Upper lobe of left lung (tissue), 4 donors: Measurements from ENCODE around the gene CTDSP1.

ENCODE experiments used
- EP300 ChIP-seq, 4 donors: sonication (generic); formaldehyde crosslinking; IDR thresholded peaks; one replicate each; pipeline ENCODE4 v1.5.1; 2017; ENCODE audit warnings: antibody characterized with exemption in 4 of 4, control low read depth in 2 of 4
- POLR2A ChIP-seq, 4 donors: fragments of 450-650 bp; IDR thresholded peaks; one replicate each; pipeline ENCODE4 v1.5.1; 2016 to 2017; ENCODE audit warnings: antibody characterized with exemption in 4 of 4, mild to moderate bottlenecking in 2 of 4
- POLR2AphosphoS5 ChIP-seq, 2 donors: sonication (generic); formaldehyde crosslinking; IDR thresholded peaks; one replicate each; pipeline ENCODE4 v1.5.1; 2017; ENCODE audit warnings: antibody characterized with exemption in 2 of 2
- TF ChIP-seq, protein P1 (sequence below), 6 experiments: fragments of 450-650 bp in 4 of 6; fragments of 200-600 bp in 2 of 6; sonication (generic) in 2 of 6; IDR thresholded peaks; one replicate each; pipeline ENCODE4 v1.5.1; 2016 to 2019; ENCODE audit warnings: antibody characterized with exemption in 6 of 6

DNA sequence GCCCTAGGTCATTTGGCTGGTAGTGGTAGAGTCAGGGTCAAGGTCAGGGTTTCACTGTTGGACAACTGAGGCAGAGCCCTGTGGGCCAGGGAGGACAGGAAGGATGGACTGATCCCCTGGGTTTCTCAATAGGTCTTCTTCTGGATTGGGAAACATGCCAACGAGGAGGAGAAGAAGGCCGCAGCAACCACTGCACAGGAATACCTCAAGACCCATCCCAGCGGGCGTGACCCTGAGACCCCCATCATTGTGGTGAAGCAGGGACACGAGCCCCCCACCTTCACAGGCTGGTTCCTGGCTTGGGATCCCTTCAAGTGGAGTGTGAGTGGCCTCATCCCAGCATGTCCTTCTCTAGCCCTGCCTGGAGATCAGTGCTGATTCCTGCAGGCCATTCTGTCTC, 37.3 kb downstream of the CTDSP1 start:
- TF ChIP-seq, protein P1, sequence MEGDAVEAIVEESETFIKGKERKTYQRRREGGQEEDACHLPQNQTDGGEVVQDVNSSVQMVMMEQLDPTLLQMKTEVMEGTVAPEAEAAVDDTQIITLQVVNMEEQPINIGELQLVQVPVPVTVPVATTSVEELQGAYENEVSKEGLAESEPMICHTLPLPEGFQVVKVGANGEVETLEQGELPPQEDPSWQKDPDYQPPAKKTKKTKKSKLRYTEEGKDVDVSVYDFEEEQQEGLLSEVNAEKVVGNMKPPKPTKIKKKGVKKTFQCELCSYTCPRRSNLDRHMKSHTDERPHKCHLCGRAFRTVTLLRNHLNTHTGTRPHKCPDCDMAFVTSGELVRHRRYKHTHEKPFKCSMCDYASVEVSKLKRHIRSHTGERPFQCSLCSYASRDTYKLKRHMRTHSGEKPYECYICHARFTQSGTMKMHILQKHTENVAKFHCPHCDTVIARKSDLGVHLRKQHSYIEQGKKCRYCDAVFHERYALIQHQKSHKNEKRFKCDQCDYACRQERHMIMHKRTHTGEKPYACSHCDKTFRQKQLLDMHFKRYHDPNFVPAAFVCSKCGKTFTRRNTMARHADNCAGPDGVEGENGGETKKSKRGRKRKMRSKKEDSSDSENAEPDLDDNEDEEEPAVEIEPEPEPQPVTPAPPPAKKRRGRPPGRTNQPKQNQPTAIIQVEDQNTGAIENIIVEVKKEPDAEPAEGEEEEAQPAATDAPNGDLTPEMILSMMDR (IDR thresholded peaks at IDR 0.05): no peak
- no peak for TF ChIP-seq POLR2A (IDR thresholded peaks at IDR 0.05)
- no peak for TF ChIP-seq EP300 (IDR thresholded peaks at IDR 0.05)
- no peak for TF ChIP-seq POLR2AphosphoS5 (IDR thresholded peaks at IDR 0.05)
